Astrocyte of the cerebellum (primary cell): ENCODE data around the gene ELOVL6.

Source experiments
- DNase-seq: peaks from one replicate; pipeline ENCODE4 v3.0.0-alpha.2; 2011; ENCODE audit warnings: low read depth
- H3K4me3 ChIP-seq: 2 replicates; pipeline ENCODE4 v1.5.1; 2011; ENCODE audit warnings: mild to moderate bottlenecking, low read depth, low read length, moderate library complexity
- in situ Hi-C: cut with HindIII; loops from 2 replicates; pipeline ENCODE4 v1.10.0; 2017; ENCODE audit warnings: low sequenced_read_pairs
- TF ChIP-seq, protein P1 (sequence below): IDR thresholded peaks from 2 replicates; pipeline ENCODE4 v1.5.1; 2012; ENCODE audit warnings: low read length, low read depth, moderate library complexity, mild to moderate bottlenecking; ENCODE audit errors: missing control alignments

The ELOVL6 gene

GRCh38 chr4:110208419-110208818 lies 10.0 kb upstream of the ELOVL6 start:
- no peak for DNase-seq
- H3K4me3 ChIP-seq, result no peak overlapping the region
- TF ChIP-seq, protein P1, sequence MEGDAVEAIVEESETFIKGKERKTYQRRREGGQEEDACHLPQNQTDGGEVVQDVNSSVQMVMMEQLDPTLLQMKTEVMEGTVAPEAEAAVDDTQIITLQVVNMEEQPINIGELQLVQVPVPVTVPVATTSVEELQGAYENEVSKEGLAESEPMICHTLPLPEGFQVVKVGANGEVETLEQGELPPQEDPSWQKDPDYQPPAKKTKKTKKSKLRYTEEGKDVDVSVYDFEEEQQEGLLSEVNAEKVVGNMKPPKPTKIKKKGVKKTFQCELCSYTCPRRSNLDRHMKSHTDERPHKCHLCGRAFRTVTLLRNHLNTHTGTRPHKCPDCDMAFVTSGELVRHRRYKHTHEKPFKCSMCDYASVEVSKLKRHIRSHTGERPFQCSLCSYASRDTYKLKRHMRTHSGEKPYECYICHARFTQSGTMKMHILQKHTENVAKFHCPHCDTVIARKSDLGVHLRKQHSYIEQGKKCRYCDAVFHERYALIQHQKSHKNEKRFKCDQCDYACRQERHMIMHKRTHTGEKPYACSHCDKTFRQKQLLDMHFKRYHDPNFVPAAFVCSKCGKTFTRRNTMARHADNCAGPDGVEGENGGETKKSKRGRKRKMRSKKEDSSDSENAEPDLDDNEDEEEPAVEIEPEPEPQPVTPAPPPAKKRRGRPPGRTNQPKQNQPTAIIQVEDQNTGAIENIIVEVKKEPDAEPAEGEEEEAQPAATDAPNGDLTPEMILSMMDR, result no peak
- in situ Hi-C loops, result no loop called here

- H3K4me3 ChIP-seq, result no peak overlapping the region
- DNase-seq, result no peak
- in situ Hi-C loops, result no loop called here
- TF ChIP-seq, protein P1, result no peak
These were observed 8.8 kb upstream of the ELOVL6 start for GRCh38 chr4:110207233-110207632.

- in situ Hi-C loops, result no loop called here
- TF ChIP-seq, protein P1, result no peak
- no peak for DNase-seq
- no peak overlapping the region for H3K4me3 ChIP-seq
These were observed 3.6 kb upstream of the ELOVL6 start for GRCh38 chr4:110202024-110202423.

DNA sequence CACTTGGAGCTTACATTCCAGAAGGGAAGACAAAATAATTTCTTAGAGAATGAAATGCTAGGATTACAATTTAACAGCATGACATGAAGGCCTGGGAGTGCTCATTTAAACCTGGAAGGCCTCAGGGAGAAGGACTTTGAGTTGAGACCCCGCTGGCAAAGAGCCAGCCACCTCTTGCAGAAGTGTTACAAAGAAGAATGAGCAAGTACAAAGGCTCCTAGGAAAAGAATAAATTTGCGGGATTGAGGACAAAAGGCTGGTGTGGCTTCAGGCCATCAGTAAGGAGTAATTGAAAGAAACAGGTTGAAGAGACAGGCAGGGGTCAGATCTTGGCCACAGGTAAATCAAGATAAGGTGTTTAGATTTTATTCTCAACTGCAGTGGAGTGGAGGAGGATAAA lies 3.1 kb upstream of the ELOVL6 start:
- TF ChIP-seq, protein P1, result no peak
- no peak overlapping the region for H3K4me3 ChIP-seq
- no peak for DNase-seq
- in situ Hi-C loops, result no loop called here

- TF ChIP-seq, protein P1, result no peak
- DNase-seq, result no peak
- no peak overlapping the region for H3K4me3 ChIP-seq
- in situ Hi-C loops, result no loop called here
These were observed 2.3 kb upstream of the ELOVL6 start for GRCh38 chr4:110200689-110201088.

DNA sequence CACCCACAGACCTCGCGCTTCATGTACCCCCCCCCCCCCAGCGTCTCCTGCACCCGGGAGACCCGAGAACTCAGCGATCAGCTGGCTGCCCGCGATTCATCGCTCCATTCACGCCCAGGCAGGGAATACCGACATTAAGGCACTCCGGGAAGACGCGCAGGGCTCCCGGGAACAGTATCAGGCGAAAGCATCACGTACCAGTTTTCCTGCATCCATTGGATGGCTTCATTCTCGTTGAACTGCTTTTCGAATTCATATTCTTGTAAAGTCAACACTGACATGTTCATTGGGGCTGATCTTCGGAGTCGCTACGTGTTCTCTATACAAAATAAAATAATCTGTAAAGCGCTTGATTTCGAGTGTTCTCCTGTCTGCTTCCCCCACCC lies 373 bp downstream of the ELOVL6 start:
- in situ Hi-C loops, result no loop called here
- TF ChIP-seq, protein P1, result no peak
- no peak for DNase-seq
- peak overlapping the region; percentile 86 for H3K4me3 ChIP-seq

DNA sequence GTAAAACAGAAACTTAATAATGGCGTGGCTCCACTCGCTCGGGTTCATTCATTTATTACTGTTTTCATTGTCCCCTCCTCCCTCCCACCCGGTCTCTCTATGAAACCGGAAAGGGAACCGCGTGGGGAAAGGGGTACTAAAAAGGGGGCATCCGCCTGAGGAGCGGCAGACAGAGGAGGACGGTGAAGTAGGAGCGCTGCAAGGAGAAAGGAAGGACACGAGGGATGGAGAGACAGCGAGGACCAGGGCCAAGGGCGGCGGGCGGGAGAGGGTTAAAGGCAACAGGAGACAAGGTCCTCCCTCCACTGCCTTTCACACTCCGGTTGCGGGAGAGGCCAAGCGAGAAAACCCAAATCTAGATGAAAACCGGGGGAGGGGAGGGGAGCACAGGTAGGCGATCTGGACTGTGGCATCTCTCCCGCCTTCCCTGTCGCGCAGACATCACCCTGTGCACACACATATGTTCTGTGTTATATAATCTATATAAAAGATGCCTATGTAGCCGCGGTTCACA lies 829 bp downstream of the ELOVL6 start:
- peak overlapping the region; percentile 86 for H3K4me3 ChIP-seq
- TF ChIP-seq, protein P1, result no peak
- no peak for DNase-seq
- in situ Hi-C loops, result no loop called here
